ENCODE data around the gene GLCCI1.

DNA sequence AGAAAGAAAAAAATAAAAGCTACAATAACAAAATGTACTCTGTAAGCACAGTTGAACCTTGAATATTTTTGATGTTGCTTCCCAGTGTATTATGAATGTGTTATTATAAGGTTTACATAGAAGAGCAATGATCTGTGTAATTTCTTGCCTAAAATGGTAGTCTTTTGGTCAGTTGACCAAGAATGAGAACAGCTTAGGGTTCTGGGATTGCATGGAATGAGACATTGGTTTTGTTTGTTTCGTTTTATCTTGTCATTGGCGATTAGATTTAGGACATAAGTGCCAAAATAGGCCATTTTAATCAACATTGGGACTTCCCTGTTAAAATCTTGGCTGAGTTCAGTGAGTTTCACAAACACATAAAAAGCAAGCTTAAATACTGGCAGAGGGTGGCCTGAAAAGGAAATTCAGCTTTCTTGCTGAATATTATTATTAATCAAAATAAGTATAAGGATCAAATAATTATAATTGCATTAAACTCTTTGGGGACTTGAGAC lies 49.1 kb upstream of the GLCCI1 start:
- TF ChIP-seq, protein P1, sequence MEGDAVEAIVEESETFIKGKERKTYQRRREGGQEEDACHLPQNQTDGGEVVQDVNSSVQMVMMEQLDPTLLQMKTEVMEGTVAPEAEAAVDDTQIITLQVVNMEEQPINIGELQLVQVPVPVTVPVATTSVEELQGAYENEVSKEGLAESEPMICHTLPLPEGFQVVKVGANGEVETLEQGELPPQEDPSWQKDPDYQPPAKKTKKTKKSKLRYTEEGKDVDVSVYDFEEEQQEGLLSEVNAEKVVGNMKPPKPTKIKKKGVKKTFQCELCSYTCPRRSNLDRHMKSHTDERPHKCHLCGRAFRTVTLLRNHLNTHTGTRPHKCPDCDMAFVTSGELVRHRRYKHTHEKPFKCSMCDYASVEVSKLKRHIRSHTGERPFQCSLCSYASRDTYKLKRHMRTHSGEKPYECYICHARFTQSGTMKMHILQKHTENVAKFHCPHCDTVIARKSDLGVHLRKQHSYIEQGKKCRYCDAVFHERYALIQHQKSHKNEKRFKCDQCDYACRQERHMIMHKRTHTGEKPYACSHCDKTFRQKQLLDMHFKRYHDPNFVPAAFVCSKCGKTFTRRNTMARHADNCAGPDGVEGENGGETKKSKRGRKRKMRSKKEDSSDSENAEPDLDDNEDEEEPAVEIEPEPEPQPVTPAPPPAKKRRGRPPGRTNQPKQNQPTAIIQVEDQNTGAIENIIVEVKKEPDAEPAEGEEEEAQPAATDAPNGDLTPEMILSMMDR (IDR thresholded peaks at IDR 0.05): no peak
- TF ChIP-seq POLR2A (IDR thresholded peaks at IDR 0.05): no peak

Data from tibial nerve (tissue), 3 donors.